Mesothelial cell of epicardium (in vitro differentiated cells): ENCODE data around the gene DHX16. TPM values are rescaled to one million over a fixed set of nuclear protein-coding genes. Genes with fewer than 3 reads are reported as not detected.
A peak's percentile ranks its signal among the peaks of the same experiment; 100 is the strongest.
"Not testable (repeated sequence)": the region's sequence is repeated elsewhere in the genome, so short reads cannot be mapped to it uniquely, and the experiment has no call there.

ENCODE experiments used
- DNase-seq, 2 experiments: peaks; one replicate each; pipeline ENCODE4 v3.0.0; 2021; ENCODE audit warnings: low spot score in 2 of 2; ENCODE audit not compliant: unreplicated experiment in 2 of 2
- H3K27ac Mint-ChIP-seq: 2 replicates; pipeline ENCODE4 v1.8.0; 2021; ENCODE audit warnings: mixed read lengths
- H3K27me3 Mint-ChIP-seq: 2 replicates; pipeline ENCODE4 v1.8.0; 2021; ENCODE audit warnings: low read depth, mixed read lengths
- H3K36me3 Mint-ChIP-seq: 2 replicates; pipeline ENCODE4 v1.8.0; 2021; ENCODE audit warnings: mixed read lengths
- H3K4me1 Mint-ChIP-seq: 2 replicates; pipeline ENCODE4 v1.8.0; 2021; ENCODE audit warnings: mixed read lengths
- H3K4me3 Mint-ChIP-seq: 2 replicates; pipeline ENCODE4 v1.8.0; 2021; ENCODE audit warnings: mild to moderate bottlenecking, moderate library complexity, mixed read lengths
- H3K9me3 Mint-ChIP-seq: 2 replicates; pipeline ENCODE4 v1.8.0; 2021; ENCODE audit warnings: mixed read lengths
- total RNA-seq: library from RNA; stranded (reverse); gene quantifications from 3 replicates; pipeline ENCODE4 v1.2.1, GENCODE V29; 2021
- TF ChIP-seq, protein P1 (sequence below): fragments of 200-600 bp; sonication (generic); IDR thresholded peaks from one replicate; pipeline ENCODE4 v1.5.0; 2021; ENCODE audit warnings: antibody characterized with exemption; ENCODE audit not compliant: unreplicated experiment

Gene DHX16
- total RNA-seq, 1 donor from 2014 or later = 25.2 TPM

DNA sequence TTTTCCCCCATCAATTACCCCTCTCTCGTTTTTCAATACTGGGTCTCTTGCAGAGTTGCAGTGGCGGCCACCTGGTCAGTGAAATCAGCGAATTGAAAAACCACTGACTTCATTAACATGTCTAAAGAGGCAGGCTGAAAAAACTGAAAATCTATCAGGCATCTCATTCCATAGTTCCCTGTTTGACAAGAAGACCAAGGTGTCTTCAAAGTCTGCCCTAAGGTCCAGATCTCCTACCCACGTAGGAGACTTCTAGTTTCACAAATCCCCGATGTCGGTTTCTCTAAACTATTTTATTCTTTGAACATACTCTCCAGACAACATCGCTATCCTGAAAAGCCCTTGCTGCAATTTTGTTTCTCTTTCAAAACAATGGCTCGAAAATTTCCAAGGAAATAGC lies 46.5 kb upstream of the DHX16 start:
- Mint-ChIP-seq H3K4me3 (peak overlapping the region; percentile 98), H3K9me3 (no peaks in the 10 kb centered on the region), H3K36me3 (peaks cover 22% of the 10 kb centered on the region), H3K4me1 (peaks cover 48% of the 10 kb centered on the region), H3K27ac (peak overlapping the region; percentile 96), H3K27me3 (no peaks in the 10 kb centered on the region)
- TF ChIP-seq, protein P1, sequence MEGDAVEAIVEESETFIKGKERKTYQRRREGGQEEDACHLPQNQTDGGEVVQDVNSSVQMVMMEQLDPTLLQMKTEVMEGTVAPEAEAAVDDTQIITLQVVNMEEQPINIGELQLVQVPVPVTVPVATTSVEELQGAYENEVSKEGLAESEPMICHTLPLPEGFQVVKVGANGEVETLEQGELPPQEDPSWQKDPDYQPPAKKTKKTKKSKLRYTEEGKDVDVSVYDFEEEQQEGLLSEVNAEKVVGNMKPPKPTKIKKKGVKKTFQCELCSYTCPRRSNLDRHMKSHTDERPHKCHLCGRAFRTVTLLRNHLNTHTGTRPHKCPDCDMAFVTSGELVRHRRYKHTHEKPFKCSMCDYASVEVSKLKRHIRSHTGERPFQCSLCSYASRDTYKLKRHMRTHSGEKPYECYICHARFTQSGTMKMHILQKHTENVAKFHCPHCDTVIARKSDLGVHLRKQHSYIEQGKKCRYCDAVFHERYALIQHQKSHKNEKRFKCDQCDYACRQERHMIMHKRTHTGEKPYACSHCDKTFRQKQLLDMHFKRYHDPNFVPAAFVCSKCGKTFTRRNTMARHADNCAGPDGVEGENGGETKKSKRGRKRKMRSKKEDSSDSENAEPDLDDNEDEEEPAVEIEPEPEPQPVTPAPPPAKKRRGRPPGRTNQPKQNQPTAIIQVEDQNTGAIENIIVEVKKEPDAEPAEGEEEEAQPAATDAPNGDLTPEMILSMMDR = no peak
- DNase-seq = no peak

DNA sequence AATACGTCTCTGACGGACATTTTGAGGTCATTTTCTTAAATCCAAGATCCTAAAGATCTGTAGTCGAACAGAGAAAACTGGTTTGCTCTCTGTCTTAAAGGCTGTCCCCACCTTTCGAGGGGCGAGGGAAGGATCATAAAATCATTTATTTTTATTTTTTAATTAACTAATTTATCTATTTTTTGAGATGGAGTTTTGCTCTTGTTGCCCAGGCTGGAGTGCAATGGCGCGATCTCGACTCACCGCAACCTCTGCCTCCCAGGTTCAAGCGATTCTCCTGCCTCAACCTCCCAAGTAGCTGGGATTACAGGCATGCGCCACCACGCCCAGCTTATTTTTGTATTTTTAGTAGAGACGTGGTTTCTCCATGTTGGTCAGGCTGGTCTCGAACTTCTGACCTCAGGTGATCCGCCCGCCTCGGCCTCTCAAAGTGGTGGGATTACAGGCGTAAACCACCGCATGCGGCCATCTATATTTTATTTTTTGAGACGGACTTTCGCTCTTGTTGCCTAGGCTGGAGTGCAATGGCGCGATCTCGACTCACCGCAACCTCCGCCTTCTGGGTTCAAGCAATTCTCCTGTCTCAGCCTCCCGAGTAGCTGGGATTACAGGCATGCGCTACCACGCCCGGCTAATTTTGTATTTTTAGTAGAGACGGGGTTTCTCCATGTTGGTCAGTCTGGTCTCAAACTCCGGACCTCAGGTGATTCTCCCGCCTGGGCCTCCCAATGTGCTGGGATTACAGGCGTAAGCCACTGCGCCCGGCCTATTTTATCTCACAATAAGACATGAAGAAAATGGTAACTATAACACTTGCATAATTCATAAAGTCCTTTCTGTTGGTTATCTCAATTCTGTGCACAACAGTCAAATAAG lies 45.3 kb upstream of the DHX16 start:
- H3K4me3 Mint-ChIP-seq = peak overlapping the region; percentile 98
- DNase-seq, H3K27me3 Mint-ChIP-seq, H3K9me3 Mint-ChIP-seq: not testable (repeated sequence)
- peak overlapping the region; percentile 100 for H3K27ac Mint-ChIP-seq
- peaks cover 37% of the 10 kb centered on the region for H3K4me1 Mint-ChIP-seq
- peaks cover 19% of the 10 kb centered on the region for H3K36me3 Mint-ChIP-seq

GRCh38 chr6:30717129-30717844 lies 44.5 kb upstream of the DHX16 start, which contains the start of gene MDC1:
Gene MDC1, minus strand, starts transcription at chr6:30717281. Its CDS starts 2,106 bp downstream, at chr6:30715175.
- Mint-ChIP-seq H3K27me3 (no peaks in the 10 kb centered on the region), H3K27ac (peak within 1 kb of the TSS; percentile 100), H3K4me1 (peaks cover 30% of the 10 kb centered on the region), H3K36me3 (peaks cover 21% of the 10 kb centered on the region), H3K4me3 (peak within 1 kb of the TSS; percentile 97), H3K9me3 (no peaks in the 10 kb centered on the region)
- TF ChIP-seq, protein P1 = peak; percentile 29
- DNase-seq = peak; percentile 95 to 97

GRCh38 chr6:30716879-30717128 lies 44.0 kb upstream of the DHX16 start:
- H3K9me3 Mint-ChIP-seq = no peaks in the 10 kb centered on the region
- no peaks in the 10 kb centered on the region for H3K27me3 Mint-ChIP-seq
- H3K4me3 Mint-ChIP-seq = peak overlapping the region; percentile 97
- peaks cover 26% of the 10 kb centered on the region for H3K36me3 Mint-ChIP-seq
- DNase-seq = no peak
- H3K4me1 Mint-ChIP-seq = peaks cover 29% of the 10 kb centered on the region
- H3K27ac Mint-ChIP-seq = peak overlapping the region; percentile 100
- TF ChIP-seq, protein P1 = no peak

- H3K36me3 Mint-ChIP-seq = peaks cover 43% of the 10 kb centered on the region
- no peak overlapping the region for H3K27ac Mint-ChIP-seq
- H3K4me3 Mint-ChIP-seq = no peak overlapping the region
These were observed 41.5 kb upstream of the DHX16 start for GRCh38 chr6:30714263-30714662.

More at GRCh38 chr6:30714263-30714662, 41.5 kb upstream of the DHX16 start:
- DNase-seq = no peak
- TF ChIP-seq, protein P1 = no peak
- Mint-ChIP-seq H3K4me1 (peaks cover 18% of the 10 kb centered on the region), H3K9me3 (no peaks in the 10 kb centered on the region), H3K27me3 (no peaks in the 10 kb centered on the region)
